ACHN (cell line): Measurements from ENCODE around the gene FMN1.

Experiments
- DNase-seq: peaks from one replicate; pipeline ENCODE4 v3.0.0-alpha.2; 2015
- in situ Hi-C: cut with HindIII; loops from 2 replicates; pipeline ENCODE4 v1.10.0; 2017; ENCODE audit warnings: low sequenced_read_pairs, low pct_ligation_motif_present, low pct_unique_long_range_greater_than_20kb

FMN1 gene

GRCh38 chr15:33194704-33195670 is at the start of gene FMN1:
FMN1 (minus strand) TSS chr15:33194714; CDS start chr15:33154914, 39,800 bp downstream.
- DNase-seq: peak; percentile 92
- in situ Hi-C loops: no loop called here

- peak; percentile 36 for DNase-seq
- in situ Hi-C loops: no loop called here
These were observed 49.4 kb upstream of the FMN1 start for GRCh38 chr15:33243869-33244268.

GRCh38 chr15:33243393-33243792 is 48.9 kb upstream of the FMN1 start:
- peak; percentile 41 for DNase-seq
- in situ Hi-C loops: no loop called here

GRCh38 chr15:33242669-33243191 is 48.2 kb upstream of the FMN1 start:
- peak; percentile 67 for DNase-seq

GRCh38 chr15:33242165-33242564 is 47.7 kb upstream of the FMN1 start:
- peak; percentile 86 for DNase-seq
- in situ Hi-C loops: no loop called here

More at GRCh38 chr15:33242669-33243191, 48.2 kb upstream of the FMN1 start:
- in situ Hi-C loops: no loop called here

GRCh38 chr15:33236841-33237509 is 42.5 kb upstream of the FMN1 start:
- in situ Hi-C loops: no loop called here
- DNase-seq: no peak

GRCh38 chr15:33234020-33234461 is 39.5 kb upstream of the FMN1 start:
- in situ Hi-C loops: no loop called here
- DNase-seq: peak; percentile 59

GRCh38 chr15:33226559-33227181 is 32.2 kb upstream of the FMN1 start:
- peak; percentile 88 for DNase-seq
- in situ Hi-C loops: no loop called here

GRCh38 chr15:33218071-33218491 is 23.6 kb upstream of the FMN1 start:
- no peak for DNase-seq
- in situ Hi-C loops: no loop called here

- peak; percentile 36 for DNase-seq
- in situ Hi-C loops: no loop called here
These were observed 21.7 kb upstream of the FMN1 start for GRCh38 chr15:33215941-33216872.

- in situ Hi-C loops: no loop called here
- no peak for DNase-seq
These were observed 16.8 kb upstream of the FMN1 start for GRCh38 chr15:33211176-33211808.

GRCh38 chr15:33209575-33210481 is 15.3 kb upstream of the FMN1 start:
- no peak for DNase-seq
- in situ Hi-C loops: no loop called here

GRCh38 chr15:33207646-33208045 is 13.1 kb upstream of the FMN1 start:
- in situ Hi-C loops: no loop called here
- DNase-seq: no peak

- DNase-seq: no peak
- in situ Hi-C loops: no loop called here
These were observed 11.9 kb upstream of the FMN1 start for GRCh38 chr15:33206366-33206765.

- in situ Hi-C loops: no loop called here
These were observed 10.4 kb upstream of the FMN1 start for GRCh38 chr15:33204926-33205325.

GRCh38 chr15:33204087-33204486 is 9.6 kb upstream of the FMN1 start:
- DNase-seq: no peak
- in situ Hi-C loops: no loop called here

More at GRCh38 chr15:33204926-33205325, 10.4 kb upstream of the FMN1 start:
- no peak for DNase-seq
